Dermis blood vessel endothelial cell (primary cell): ENCODE results near the gene SMIM20. TPM values are rescaled to one million over a fixed set of nuclear protein-coding genes. Genes with fewer than 3 reads are reported as not detected.

Experiments used
- DNase-seq: peaks from one replicate; pipeline ENCODE4 v3.0.0; 2010
- total RNA-seq: library from RNA; depleted of rRNA; stranded (reverse); fragments of >200 nt; gene quantifications from 2 replicates; pipeline ENCODE4 v1.2.3, GENCODE V29; 2014

SMIM20 gene
- total RNA-seq, 1 donor from 2014 or later, result 14.0 TPM

- DNase-seq, result no peak
Measured at GRCh38 chr4:25955705-25956104, 41.7 kb downstream of the SMIM20 start.

- no peak for DNase-seq
Measured at GRCh38 chr4:25956260-25956659, 42.2 kb downstream of the SMIM20 start.

- no peak for DNase-seq
Measured at GRCh38 chr4:25958110-25958509, 44.1 kb downstream of the SMIM20 start.

DNA sequence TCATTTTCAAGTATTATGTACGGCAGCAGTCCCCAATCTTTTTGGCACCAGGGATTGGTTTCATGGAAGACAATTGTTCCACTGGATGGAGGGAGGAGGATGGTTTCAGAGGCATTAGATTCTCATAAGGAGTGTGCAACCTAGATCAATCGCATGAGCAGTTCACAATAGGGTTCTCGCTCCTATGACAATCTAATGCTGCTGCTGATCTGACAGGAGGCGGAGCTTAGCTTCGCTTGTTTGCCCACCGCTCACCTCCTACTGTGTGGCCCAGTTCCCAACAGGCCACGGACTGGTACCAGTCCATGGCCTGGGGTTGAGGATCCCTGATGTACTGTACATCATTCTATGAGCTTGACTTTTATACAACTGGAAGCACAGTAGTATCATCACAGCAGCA, 48.4 kb downstream of the SMIM20 start:
- no peak for DNase-seq

GRCh38 chr4:25965629-25966028, 51.6 kb downstream of the SMIM20 start:
- DNase-seq, result no peak

GRCh38 chr4:25966171-25966570, 52.2 kb downstream of the SMIM20 start:
- DNase-seq, result no peak

GRCh38 chr4:25969374-25970155, 55.5 kb downstream of the SMIM20 start:
- DNase-seq, result no peak

DNA sequence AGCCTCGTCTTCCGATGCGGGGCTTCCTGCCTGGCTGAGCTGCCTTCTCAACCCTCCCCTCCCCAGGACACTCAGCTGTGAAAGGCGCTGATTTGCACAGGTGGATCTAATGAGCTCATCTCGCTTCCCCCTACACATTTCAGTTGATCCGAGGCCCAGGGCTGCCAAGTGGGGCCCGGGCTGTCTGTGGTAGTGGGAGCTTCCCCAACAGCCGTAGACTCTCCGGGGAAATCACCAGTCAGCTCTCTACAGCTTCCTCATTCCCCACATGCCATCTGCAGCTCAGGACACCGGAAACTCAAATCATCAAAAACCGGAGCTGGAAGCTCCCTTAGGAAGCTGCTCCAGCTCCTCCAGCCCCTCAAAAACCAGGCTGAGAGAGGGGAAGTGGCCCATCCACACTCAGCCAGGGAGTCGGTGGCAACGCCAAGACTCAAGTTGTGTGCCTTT, 56.2 kb downstream of the SMIM20 start:
- DNase-seq, result no peak

GRCh38 chr4:25970691-25971432, 56.8 kb downstream of the SMIM20 start:
- DNase-seq, result no peak

DNA sequence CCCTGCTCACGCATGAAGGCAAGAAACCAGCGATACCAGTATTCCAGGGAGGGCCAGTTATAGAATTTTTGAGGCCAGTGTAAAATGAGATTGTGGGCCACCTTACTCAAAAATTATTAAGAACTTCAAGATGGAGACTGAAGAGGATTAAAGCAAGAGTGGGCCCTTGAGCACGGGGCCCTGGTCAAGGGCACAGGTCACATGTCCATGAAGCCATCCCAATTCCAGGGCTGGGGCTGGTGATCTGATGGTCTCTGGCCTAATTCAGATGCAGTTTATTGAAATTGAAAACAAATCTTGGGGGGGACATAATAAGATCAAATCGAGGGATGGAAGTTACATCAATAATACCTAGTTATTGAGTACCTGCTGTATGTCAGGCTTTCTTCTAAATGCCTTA, 58.3 kb downstream of the SMIM20 start:
- DNase-seq, result no peak

DNA sequence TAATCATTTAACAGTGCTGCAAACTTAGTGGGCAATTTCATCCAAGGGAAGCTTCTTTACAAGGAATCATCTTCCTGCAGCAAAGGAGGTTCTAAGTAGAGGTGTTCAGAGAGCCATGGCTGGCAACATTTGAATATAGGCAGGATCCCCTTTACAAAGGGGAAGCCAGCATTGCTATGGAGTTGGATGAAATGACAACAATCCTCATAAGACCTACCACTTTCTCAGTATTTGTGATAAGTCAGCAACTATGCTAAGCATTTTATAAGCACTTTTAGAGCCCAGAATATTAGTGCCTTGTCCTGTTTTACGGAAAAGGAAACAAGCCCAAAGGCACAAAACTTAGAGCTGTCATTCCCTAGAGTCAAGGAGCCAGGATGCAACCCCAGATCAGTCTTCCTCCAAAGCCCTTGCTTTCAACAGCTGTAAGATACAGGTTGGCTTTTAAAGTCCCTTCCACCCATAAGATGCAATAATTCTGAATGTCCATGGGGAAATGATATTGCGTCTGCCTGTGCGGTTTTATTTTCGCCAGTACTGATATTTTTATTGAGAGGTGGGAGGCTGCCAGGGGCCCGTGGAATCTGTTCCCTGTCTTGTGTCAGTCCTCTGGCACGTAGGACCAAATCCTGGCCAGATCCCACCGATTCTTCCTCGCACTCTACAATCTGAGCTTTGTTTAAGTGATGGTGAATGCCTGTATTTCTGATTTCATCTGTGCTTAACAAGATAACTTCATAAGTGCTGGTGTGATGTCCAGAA, 59.1 kb downstream of the SMIM20 start:
- no peak for DNase-seq

DNA sequence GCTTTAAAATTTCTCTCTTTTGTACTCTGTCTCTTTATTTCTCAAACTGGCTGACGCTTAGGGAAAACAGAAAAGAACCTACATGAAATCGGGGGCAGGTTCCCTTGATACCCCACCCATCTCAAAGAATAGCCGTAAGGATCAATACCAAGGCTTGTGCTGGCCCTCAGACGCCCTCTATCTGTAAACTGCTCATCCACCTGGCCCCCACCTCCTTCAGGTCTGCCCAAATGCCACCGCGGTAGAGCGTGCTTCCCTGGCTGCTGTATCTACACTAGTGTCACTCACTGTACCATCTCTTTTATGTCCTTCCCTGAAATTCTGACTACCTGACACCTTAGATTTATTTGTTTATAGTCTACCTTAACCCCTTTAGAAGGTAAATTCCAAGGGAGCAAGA, 62.8 kb downstream of the SMIM20 start:
- no peak for DNase-seq

DNA sequence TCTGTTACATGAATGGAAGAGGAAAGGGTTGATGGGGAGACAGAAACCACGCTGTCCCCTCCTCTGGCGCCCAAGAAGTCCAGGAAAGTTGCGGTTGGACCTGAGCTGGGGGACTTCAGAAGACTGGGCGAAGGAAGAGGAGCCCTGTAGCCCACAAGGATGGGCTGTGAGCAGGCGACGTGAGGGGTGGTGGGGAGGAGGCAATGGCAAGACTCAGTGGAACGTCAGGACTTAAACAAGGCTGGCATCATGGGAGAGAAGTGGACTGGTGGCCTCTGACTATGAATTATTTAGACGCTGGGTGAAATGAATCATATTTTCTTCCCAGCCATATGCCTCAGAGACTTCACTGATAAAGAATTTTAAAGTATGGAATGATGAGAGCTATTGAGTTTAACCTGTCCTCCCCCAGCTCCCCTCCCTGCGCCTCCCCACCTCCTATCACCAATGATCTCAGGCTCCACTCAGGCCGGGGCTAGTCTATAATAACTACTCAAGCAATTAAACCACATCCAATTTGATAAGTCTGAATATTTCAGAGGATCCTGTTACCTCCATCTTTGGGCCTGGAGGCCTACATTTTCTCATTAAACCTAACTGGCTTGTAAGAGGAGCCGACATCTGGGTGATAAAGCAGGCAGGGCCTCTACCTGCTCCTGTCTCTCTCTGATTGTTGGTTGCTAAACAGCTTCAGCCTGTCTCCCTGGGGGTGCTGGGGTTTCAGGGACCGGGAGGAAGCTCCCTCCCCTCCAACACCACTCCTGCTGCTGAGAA, 63.6 kb downstream of the SMIM20 start:
- DNase-seq, result no peak

DNA sequence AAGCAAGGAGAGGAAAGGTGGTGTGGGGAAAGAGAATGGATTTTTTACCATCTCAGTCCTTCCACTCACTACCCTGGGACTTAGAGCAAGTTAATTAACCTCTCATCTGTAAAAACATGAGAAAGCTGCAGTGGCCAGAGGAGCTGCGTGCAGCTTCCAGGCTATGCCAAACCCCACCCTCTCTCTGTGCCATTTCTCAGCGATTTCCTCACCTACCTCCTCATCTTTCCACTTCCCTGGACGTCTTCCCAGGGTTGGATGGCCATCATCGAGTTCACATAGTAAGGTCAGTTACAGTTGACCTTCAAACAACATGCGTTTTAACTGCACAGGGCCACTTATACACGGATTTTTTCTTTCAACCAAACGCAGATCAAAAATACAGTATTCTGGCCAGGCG, 64.3 kb downstream of the SMIM20 start:
- DNase-seq, result no peak

Other genes starting within 250 kb of the SMIM20 start
- gene SEL1L3, start 51.2 kb upstream of the SMIM20 start, total RNA-seq, result 74.2 and 91.2 TPM in 2 replicates